Esophagus squamous epithelium (tissue), 5 donors: ENCODE data around the gene GTF3C1. TPM values are rescaled to one million over a fixed set of nuclear protein-coding genes. Genes with fewer than 3 reads are reported as not detected.

Experiments
- DNase-seq: peaks from one replicate; lab custom pipeline; 2025; lab: John Stamatoyannopoulos, UW
- H3K27ac ChIP-seq, 4 donors: fragments of 200-600 bp; sonication (generic); one replicate each; pipeline ENCODE4 v1.5.1; 2016 to 2019; ENCODE audit warnings: mild to moderate bottlenecking in 1 of 4
- H3K27me3 ChIP-seq, 4 donors: fragments of 200-600 bp; sonication (generic); 1 replicate in 3 of 4; 2 replicates in 1 of 4; pipeline versions ENCODE4 v1.5.1 to v1.6.0; 2017 to 2021; ENCODE audit warnings: antibody characterized with exemption in 1 of 4
- H3K36me3 ChIP-seq, 3 donors: fragments of 200-600 bp; sonication (generic); one replicate each; pipeline ENCODE4 v1.5.1; 2016 to 2019
- H3K4me1 ChIP-seq, 3 donors: fragments of 200-600 bp; sonication (generic); one replicate each; pipeline ENCODE4 v1.5.1; 2017 to 2019
- H3K4me3 ChIP-seq, 4 donors: fragments of 200-600 bp; sonication (generic); 1 replicate in 3 of 4; 2 replicates in 1 of 4; pipeline ENCODE4 v1.5.1; 2016 to 2019; ENCODE audit warnings: mild to moderate bottlenecking in 2 of 4, moderate library complexity in 1 of 4
- H3K9me3 ChIP-seq, 3 donors: fragments of 200-600 bp; sonication (generic); one replicate each; pipeline ENCODE4 v1.5.1; 2016 to 2019
- POLR2A ChIP-seq, 4 donors: fragments of 450-650 bp; IDR thresholded peaks; one replicate each; pipeline ENCODE4 v1.6.1; 2017; ENCODE audit warnings: antibody characterized with exemption in 4 of 4, mild to moderate bottlenecking in 4 of 4, moderate library complexity in 3 of 4
- WGBS, 2 donors: methylation state at CpG; one replicate each; pipeline ENCODE4 v1.1.5; 2018; 5-methylcytosine and 5-hydroxymethylcytosine counted together
- intact Hi-C: fragments of 100-400 bp; cut with DNase I; formaldehyde crosslinking; loops from one replicate; pipeline ENCODE4 v1.15.0; 2022
- total RNA-seq, 4 donors: library from RNA; depleted of rRNA; stranded (reverse); fragments of >200 nt; gene quantifications; one replicate each; pipeline ENCODE4 v1.1.0, GENCODE V29; 2016
- TF ChIP-seq, protein P1 (sequence below), 6 experiments: fragments of 450-650 bp in 4 of 6; fragments of 200-600 bp in 2 of 6; sonication (generic) in 2 of 6; IDR thresholded peaks; one replicate each; pipeline ENCODE4 v1.5.1; 2016 to 2019; ENCODE audit warnings: antibody characterized with exemption in 6 of 6, mild to moderate bottlenecking in 4 of 6, moderate library complexity in 4 of 6
- donor health status: DM: yes; HTN: yes; CAD: no.

Gene GTF3C1
- total RNA-seq, 4 donors from 2014 or later, result 76.5 to 171 (median 84.9) TPM

- TF ChIP-seq, protein P1, sequence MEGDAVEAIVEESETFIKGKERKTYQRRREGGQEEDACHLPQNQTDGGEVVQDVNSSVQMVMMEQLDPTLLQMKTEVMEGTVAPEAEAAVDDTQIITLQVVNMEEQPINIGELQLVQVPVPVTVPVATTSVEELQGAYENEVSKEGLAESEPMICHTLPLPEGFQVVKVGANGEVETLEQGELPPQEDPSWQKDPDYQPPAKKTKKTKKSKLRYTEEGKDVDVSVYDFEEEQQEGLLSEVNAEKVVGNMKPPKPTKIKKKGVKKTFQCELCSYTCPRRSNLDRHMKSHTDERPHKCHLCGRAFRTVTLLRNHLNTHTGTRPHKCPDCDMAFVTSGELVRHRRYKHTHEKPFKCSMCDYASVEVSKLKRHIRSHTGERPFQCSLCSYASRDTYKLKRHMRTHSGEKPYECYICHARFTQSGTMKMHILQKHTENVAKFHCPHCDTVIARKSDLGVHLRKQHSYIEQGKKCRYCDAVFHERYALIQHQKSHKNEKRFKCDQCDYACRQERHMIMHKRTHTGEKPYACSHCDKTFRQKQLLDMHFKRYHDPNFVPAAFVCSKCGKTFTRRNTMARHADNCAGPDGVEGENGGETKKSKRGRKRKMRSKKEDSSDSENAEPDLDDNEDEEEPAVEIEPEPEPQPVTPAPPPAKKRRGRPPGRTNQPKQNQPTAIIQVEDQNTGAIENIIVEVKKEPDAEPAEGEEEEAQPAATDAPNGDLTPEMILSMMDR (IDR thresholded peaks at IDR 0.05), result no peak
- no peak for TF ChIP-seq POLR2A (IDR thresholded peaks at IDR 0.05)
- Histone ChIP-seq H3K4me1 (peaks cover 0 to 13% (median 0%) of the 10 kb centered on the region in 3 donors), H3K27ac (no peak overlapping the region), H3K27me3 (no peaks in the 10 kb centered on the region), H3K4me3 (no peak overlapping the region), H3K36me3 (peaks cover 0 to 13% (median 0%) of the 10 kb centered on the region in 3 donors), H3K9me3 (no peaks in the 10 kb centered on the region)
- intact Hi-C loops, result no loop called here
- WGBS, 2 donors, result 86 to 88% methylated on average over 1 of the region's 1 CpG
- DNase-seq, result no peak
These were observed 6.8 kb upstream of the GTF3C1 start for GRCh38 chr16:27556471-27556870.

DNA sequence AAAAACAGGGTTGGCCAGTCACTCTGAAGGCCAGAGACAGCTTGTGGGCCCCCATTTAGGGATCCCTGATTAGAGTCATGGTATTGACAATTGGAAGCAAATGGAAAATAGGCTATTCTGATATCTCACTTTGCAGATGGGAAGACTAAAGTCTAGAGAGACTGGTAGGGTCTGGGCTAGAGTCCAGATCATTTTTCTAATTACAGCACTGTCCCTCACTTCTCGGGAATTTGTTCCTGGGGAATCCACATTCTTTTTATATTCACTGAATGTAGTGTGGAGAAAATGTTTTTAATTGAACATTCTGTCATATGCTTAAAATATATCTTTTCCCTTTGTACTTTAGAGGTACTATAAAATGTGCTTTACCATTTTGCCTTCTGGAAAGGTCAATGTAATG lies 1.3 kb upstream of the GTF3C1 start:
- no peaks in the 10 kb centered on the region for H3K9me3 ChIP-seq
- H3K27ac ChIP-seq, result peak overlapping the region in 2 of 4 donors; percentile 0 to 88
- TF ChIP-seq POLR2A (IDR thresholded peaks at IDR 0.05), result no peak
- TF ChIP-seq, protein P1 (IDR thresholded peaks at IDR 0.05), result no peak
- H3K4me1 ChIP-seq, result peaks cover 20 to 46% (median 39%) of the 10 kb centered on the region in 3 donors
- intact Hi-C loops, result no loop called here
- no peak for DNase-seq
- no peaks in the 10 kb centered on the region for H3K27me3 ChIP-seq
- 29 to 30% methylated on average over 1 of the region's 1 CpG for WGBS, 2 donors
- H3K4me3 ChIP-seq, result peak overlapping the region in 1 of 4 donors; percentile 94
- H3K36me3 ChIP-seq, result no peaks in the 10 kb centered on the region

DNA sequence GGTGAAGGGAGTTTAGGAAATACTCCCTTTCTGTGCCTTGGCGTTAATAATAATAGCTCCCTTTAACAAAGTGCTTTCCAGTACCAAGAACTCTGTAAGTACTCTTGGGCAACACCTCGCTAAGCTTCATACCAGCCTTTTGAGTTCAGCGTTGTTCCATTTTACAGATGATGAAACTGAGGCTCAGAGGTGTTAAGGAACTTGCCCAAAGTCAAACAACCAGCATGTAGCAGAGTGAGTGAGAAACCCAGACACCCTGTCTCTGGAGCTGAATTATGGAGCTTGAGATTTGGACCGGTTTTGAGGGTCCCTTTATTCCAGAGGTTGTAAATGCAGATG lies 838 bp upstream of the GTF3C1 start:
- Histone ChIP-seq H3K36me3 (peaks cover 0 to 3% (median 0%) of the 10 kb centered on the region in 3 donors), H3K27ac (peak overlapping the region; percentile 88 to 92 (median 89)), H3K4me3 (peak overlapping the region; percentile 90 to 97 (median 94)), H3K27me3 (no peaks in the 10 kb centered on the region), H3K9me3 (no peaks in the 10 kb centered on the region), H3K4me1 (peaks cover 20 to 51% (median 39%) of the 10 kb centered on the region in 3 donors)
- 31 to 35% methylated on average over 4 of the region's 4 CpGs for WGBS, 2 donors
- intact Hi-C loops, result no loop called here
- DNase-seq, result no peak
- TF ChIP-seq, protein P1 (IDR thresholded peaks at IDR 0.05), result no peak
- no peak for TF ChIP-seq POLR2A (IDR thresholded peaks at IDR 0.05)

DNA sequence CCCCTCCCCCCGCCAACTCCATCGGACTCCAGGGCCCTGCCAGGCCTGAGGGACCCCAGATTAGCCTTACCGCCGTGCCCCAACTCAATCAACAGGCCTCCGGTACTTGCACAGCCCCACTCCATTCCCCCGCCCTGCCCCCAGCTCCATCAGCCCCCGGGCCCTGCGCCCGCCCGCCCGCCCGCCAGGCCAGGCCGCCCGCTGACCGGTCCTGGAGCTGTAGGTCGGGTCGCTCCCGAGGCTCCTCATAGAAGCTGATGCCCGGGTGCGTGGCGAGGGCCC lies 308 bp downstream of the GTF3C1 start:
- H3K27ac ChIP-seq, result peak overlapping the region; percentile 88 to 94 (median 91)
- peaks cover 20 to 62% (median 39%) of the 10 kb centered on the region in 3 donors for H3K4me1 ChIP-seq
- peak overlapping the region; percentile 90 to 97 (median 94) for H3K4me3 ChIP-seq
- H3K27me3 ChIP-seq, result no peaks in the 10 kb centered on the region
- no peaks in the 10 kb centered on the region for H3K9me3 ChIP-seq
- intact Hi-C loops, result no loop called here
- TF ChIP-seq, protein P1 (IDR thresholded peaks at IDR 0.05), result no peak
- no peak for DNase-seq
- H3K36me3 ChIP-seq, result peaks cover 8 to 14% (median 9%) of the 10 kb centered on the region in 3 donors
- 0% methylated on average over 3 to 5 of the region's 21 CpGs for WGBS, 2 donors

- H3K9me3 ChIP-seq, result no peaks in the 10 kb centered on the region
- H3K27ac ChIP-seq, result peak overlapping the region; percentile 69 to 94 (median 90)
- 75 to 89% methylated on average over 2 of the region's 2 CpGs for WGBS, 2 donors
- no peak for DNase-seq
- peaks cover 20 to 62% (median 39%) of the 10 kb centered on the region in 3 donors for H3K4me1 ChIP-seq
- TF ChIP-seq POLR2A (IDR thresholded peaks at IDR 0.05), result no peak
- TF ChIP-seq, protein P1 (IDR thresholded peaks at IDR 0.05), result no peak
- intact Hi-C loops, result no loop called here
- no peaks in the 10 kb centered on the region for H3K27me3 ChIP-seq
- peaks cover 21 to 30% (median 22%) of the 10 kb centered on the region in 3 donors for H3K36me3 ChIP-seq
- peak overlapping the region in 3 of 4 donors; percentile 90 to 97 (median 94) for H3K4me3 ChIP-seq
These were observed 1.9 kb downstream of the GTF3C1 start for GRCh38 chr16:27547851-27548250.
